CD4-positive, alpha-beta T cell treated with Interleukin-21 for 1 hour (primary cell): ENCODE results near the gene SCGB1C2.
A peak's percentile ranks its signal among the peaks of the same experiment; 100 is the strongest.
"Not testable (repeated sequence)": the region's sequence is repeated elsewhere in the genome, so short reads cannot be mapped to it uniquely, and the experiment has no call there.

Source experiments
- DNase-seq: peaks from one replicate; pipeline ENCODE4 v3.0.0-alpha.2; 2020

The SCGB1C2 gene

DNA sequence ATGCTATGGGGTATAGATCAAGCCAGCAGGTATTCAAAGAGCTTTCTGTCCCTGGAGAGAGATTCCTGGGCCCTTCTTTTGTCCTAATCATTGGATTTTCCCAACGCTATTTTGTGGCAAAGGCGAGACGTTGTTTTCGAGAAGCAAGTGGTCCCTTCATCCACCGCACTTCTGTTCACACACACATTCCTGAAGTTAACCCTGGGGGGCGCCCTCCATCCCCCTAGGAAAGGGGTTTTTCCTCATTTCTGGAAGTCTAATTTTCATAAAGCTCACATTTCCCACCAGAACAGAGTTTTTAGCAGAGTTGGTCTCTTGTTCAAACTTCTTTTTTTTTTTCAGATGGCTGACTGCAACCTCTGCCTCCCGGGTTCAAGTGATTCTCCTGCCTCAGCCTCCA lies 11.9 kb downstream of the SCGB1C2 start:
- DNase-seq, result no peak

DNA sequence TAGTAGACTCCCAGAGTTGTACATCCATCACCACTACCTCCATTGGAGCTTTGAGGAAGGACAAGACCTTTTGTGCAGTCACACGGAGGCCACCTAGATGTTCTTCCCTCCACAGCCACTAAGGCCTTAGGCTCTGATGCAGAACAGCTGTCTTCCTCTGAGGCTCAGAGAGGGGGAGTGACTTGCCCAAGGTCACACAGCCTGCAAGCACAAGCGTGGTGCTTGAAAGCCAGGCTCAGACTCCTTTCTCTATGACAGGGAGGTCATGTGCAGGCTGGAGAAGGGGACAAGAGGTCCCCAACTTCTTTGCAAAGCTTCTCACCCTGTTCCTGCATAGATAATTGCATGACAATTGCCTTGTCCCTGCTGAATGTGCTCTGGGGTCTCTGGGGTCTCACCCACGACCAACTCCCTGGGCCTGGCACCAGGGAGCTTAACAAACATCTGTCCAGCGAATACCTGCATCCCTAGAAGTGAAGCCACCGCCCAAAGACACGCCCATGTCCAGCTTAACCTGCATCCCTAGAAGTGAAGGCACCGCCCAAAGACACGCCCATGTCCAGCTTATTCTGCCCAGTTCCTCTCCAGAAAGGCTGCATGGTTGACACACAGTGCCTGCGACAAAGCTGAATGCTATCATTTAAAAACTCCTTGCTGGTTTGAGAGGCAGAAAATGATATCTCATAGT lies 12.7 kb downstream of the SCGB1C2 start:
- DNase-seq, result no peak

DNA sequence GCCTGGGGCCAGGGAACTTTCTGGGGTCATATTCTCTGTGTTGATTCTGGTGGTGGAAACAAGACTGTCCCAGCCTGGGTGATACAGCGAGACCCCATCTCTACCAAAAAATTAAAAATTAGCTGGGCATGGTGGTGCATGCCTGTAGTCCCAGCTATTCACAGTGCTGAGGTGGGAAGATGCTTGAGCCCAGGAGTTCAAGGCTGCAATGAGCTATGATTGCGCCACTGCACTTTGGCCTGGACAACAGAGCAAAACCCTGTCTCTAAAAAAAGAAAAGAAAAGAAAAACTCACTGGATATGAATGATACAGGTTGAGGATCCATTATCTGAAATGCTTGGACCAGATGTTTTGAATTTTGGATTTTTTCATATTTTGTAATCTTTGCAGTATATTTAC lies 13.6 kb downstream of the SCGB1C2 start:
- no peak for DNase-seq

DNA sequence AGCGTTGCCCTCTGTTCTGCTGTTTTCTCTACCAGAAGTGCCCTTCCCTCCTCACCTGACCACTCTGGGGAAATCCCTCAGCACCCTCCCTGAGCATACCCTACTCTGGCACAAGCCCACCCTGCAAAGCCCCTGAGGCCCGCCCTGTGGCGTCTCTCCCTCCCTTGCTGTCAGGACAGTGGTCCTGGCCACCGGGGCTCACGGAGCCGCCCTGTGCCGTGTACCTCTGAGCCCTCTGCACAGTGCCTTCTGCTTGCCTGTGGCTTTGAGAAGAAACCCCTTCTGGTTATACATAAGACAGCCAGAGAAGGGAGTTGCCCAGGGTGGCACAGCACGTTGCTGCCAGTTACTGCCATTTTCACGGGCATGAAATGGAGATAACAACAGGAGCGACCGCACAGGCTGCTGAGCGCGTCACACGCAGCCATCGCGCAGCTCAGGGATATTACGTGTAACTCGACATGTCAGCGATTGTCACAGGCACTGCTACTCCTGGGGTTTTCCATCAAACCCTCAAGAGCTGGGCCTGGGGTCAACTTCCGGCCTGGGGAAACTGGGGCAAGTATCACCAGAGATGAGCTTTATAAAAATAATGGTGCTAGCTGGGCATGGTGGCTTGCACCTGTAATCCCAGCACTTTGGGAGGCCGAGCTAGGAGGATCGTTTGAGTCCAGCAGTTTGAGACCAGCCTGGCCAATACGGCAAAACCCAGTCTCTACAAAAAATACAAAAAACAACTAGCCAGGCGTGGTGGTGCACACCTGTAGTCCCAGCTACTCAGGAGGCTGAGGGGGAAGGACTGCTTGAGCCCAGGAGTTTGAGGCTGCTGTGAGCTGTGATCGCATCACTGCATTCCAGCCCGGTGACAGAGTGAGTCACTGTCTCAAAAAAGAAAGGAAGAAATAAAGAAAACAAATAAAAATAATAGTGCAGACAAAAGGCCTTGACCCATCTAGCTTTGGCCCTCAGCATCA lies 14.8 kb downstream of the SCGB1C2 start:
- no peak for DNase-seq

DNA sequence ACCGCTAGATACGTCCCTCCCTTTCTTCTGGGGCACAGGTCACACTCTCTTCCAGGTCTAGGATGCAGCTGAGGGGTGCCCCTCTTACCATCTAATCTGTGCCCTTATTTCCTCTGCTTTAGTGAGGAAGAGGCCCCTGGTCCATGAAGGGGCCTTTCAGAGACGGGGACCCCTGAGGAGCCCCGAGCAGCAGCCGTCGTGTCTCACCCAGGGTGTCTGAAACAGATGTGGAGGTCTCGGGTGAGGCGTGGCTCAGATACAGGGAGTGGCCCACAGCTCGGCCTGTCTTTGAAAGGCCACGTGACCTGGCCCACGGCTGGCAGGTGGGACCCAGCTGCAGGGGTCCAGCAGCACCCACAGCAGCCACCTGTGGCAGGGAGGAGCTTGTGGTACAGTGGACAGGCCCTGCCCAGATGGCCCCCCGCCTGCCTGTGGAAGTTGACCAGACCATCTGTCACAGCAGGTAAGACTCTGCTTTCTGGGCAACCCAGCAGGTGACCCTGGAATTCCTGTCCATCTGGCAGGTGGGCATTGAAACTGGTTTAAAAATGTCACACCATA lies 15.6 kb downstream of the SCGB1C2 start:
- DNase-seq, result no peak

DNA sequence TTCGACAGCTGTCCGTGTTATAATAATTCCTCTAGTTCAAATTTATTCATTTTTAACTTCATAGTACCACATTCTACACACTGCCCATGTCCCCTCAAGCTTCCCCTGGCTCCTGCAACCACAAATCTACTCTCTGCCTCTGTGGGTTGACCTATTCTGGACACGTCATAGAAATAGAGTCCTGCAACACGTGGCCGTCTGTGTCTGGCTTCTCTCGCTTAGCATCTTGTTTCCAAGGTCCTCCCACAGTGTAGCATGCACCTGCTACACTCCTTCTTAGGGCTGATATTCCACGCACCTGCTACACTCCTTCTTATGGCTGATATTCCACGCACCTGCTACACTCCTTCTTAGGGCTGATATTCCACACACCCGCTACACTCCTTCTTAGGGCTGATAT lies 16.5 kb downstream of the SCGB1C2 start:
- DNase-seq, result no peak

DNA sequence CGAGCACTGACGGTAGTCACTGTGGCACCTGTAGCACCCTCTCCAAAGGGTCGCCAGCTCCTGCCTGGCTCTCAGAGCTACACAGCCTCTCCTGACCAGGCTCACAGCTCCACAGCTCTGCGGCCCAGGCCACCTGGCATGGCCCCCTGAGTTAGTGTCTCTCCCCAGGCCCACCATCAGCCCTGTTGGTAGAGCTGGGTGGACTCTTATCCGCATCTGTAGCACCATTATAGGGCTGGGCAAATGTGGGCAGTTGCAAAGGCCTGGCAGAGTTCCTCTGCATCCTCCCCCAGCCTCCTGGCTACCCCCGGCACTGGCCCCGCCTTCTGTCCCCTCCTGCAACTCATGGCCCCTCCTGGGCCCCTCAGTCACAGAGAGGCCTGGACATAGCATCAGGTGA lies 18.2 kb downstream of the SCGB1C2 start:
- DNase-seq, result no peak

DNA sequence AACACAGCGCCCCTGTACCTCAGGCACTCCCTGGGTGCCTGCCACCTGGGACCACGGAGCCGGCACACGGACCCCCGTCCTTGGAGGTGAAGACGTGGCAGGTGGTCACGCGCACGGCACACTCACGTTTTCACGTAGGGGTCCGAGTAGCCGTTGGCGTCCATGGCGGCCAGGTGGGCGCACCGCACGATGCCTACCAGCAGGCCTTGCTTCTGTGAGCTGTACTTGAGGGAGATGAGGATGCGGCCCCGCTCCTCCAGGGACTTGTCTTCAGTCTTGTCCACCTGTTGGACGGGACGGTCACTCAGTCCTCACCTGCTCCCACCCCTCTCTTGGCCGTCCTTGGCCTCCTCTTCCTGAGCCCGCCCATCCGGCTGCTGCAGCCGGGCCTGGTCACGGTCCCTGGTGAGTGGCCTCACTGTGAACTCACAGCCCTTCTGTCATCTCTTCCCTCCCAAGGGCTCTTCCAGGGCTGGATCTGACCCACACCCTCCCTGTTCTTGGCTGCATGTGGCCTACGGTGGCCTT lies 18.8 kb downstream of the SCGB1C2 start:
- DNase-seq, result no peak

DNA sequence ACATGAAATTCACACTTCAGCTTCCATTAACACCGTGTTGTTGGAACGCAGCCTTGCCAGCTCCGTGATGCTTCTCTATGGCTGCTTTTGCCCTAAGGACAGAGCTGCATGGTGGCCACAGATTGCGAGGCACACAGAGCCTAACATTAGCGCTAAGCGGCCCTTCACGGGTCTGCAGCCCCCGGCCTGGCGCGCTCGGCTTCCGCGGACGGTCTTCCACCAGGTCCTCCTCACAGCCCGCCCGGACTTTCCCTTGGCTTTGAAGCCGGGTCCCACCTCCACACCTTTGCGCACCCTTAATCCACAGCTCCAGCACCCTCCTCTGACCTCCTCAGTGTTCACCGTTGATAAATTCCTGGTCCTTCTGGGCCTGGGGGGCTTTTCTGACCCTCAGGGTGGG lies 19.6 kb downstream of the SCGB1C2 start:
- DNase-seq, result no peak

DNA sequence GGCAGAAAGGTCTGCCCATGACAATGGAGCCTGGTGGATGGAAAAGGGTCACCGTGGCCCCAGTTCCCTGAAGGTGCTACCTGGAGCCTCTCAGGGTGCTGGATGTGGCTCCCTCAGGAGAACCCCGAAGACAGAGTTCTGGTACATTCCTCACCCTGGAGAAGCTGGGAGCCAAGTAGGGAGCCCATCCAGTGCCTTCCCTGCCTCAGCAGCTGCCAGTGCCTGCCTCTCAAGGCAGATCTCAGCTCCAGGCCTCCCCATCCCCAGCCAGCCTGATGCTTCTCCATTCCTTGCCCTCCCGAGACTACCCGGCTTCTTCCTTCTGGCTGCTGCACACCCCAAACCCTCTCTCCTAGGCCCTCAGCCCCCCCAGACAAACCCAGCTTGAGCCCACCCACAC lies 20.5 kb downstream of the SCGB1C2 start:
- DNase-seq, result no peak

DNA sequence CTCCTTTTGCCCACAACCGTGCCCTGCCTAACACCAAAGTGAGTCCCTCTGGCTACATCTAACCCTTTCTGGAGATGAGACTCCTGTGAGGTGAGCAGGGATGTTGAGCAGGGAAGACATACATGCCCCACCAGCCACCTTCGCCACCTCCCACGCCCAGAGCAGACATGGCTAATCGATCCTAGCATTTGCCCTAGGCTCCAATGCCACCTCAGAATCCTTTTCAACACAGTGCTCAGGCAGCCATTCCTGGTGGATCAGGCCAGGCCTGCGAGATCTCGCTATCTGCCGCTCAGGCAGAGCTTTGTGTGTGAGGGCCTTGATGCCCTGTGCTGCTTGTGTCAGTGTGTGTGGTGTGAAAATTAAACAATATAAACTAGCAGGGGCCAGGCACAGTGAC lies 21.0 kb downstream of the SCGB1C2 start:
- no peak for DNase-seq

DNA sequence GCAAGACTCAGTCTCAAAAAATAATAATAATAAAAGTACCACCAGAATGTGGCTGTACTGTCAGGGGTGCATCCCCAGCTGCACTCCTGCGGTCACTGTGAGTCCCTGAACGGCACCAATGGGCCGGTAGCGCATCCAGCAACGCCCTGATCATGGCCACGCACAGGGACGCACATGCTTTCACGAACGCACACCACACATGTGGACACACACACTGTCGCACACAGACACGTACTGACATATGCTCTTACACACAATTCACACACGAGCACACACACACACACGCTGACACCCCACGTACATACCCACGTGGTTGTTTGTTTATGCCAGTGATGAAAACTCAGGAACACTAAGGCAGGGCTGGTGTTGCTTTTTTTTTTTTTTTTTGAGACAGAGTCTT lies 22.2 kb downstream of the SCGB1C2 start:
- no peak for DNase-seq

DNA sequence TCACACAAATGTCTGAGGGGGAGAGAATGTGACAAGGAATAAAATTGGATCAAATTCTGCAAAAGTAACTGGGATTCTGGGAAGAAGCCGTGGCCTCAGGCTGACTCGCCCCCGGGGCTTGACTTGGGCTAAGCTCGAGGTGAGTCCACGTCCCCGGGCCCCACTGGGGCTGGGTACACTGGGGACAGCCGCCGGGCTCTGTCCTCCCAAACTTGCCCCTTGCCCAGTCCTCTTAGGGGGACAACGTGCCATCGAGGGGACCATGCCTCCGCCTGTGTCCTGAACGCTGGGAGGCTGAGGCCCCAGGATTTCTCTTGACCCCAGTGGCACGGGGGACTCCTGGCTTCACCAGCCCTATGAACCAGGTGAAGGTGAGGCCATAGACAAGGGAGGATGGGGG lies 23.0 kb downstream of the SCGB1C2 start:
- DNase-seq, result no peak

DNA sequence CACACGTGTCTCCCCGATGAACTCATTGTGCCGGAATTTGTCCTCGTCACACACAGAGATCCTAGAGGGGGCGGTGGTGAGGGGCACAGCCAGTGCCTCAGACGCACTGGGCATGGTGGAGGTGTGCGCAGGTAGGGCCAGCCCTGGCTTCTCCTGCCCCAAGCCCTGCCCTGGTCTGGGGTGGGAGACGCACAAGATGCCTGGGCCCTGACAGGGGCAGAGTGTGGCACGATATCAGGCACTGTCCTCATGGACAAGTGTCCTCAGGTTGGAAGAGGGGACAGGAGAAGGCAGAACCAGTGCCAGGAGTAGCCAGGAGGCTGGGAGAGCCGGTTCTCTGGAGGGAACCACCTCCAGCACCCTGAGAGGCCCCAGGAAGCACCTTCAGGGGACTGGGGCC lies 24.1 kb downstream of the SCGB1C2 start:
- DNase-seq, result no peak

DNA sequence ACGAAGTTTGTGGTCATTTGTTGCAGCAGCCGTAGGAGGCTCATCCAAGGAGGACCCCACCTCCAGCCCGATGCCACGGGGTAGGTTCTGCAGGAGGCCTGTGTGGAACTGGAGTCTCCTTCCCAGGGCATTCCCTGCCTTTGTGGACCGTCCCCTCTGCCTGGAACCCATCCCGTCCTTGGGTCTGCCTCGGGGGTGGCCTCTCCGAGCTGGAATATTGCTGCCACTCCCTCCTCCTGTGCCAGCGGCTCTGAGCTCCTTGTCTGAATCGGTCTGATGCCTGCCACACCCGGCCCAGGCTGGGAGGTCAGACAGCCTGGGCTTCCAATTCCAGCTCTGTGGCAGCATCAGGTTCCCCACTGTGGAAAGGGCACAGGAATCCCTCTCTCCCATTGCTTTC lies 25.3 kb downstream of the SCGB1C2 start:
- DNase-seq, result no peak

DNA sequence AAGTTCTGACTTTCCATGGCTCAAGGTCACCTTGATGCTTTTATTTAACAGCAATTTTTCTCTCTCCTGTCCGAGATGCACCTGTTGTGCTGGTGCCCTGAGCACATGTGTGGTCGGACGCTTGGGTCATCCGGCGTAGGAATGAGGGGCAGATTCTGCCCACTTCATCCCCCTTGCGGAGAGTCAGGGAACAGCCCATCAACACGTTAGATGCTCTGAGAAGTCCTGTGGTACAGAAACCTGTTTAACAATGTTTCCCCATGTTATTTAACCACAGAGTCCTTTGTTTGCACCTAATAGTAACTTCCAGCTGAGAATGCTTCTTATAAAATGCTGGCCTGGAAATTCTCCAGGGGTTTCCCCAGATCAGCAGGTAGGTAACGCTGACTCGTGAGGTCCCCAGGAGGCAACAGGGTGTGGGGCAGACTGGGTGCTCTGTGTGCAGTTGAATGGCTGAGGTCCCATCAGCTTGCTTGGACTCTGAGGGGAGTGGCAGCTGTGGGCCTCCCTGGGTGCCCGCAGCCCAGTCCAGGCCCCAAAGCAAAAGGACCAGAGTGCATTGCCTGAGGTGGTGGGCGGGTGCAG lies 26.2 kb downstream of the SCGB1C2 start:
- DNase-seq, result no peak

DNA sequence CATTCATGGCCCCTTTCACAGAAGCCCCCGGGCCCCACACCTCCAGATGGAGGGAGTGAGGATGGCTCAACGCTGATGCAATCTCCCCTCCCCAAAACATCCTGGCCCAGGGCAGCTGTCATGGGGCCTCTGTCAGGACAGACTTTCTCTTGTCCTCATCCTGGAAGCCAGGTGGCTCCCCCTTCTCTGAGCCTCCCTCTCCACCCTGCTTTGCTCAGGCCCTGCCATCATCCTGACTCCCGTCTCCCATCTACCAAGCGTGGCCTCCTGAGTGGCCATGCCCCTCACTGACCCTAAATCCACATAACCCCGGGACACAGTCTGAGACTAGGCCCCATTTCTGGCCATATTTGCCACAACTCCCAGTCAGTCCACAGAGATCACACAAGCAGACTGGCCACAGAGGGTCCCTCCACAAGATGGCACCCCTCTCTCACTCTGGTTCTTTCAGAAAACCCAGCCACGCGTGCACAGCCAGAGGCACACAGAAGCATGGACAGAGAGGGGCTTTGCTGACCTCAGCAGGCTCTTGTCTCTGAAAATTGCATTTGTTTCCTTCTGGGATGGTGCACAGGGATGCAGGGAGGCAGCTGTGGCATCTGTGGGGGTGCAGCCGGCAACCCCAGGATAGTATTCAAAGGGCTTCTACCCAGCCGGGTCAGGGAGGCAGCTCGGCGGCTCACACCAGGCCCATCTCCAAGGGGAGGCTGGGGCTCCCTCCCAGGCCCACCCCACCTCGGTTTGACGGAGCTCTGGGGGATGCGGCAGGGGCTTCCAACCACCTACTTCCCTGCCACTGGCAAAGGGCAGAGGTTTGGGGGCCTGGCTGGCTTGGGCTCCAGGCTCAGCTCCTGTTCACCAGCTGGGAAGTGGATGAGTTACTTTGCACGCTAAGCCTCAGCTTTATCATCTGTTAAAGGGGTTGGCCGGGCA lies 27.2 kb downstream of the SCGB1C2 start:
- peak; percentile 36 for DNase-seq

DNA sequence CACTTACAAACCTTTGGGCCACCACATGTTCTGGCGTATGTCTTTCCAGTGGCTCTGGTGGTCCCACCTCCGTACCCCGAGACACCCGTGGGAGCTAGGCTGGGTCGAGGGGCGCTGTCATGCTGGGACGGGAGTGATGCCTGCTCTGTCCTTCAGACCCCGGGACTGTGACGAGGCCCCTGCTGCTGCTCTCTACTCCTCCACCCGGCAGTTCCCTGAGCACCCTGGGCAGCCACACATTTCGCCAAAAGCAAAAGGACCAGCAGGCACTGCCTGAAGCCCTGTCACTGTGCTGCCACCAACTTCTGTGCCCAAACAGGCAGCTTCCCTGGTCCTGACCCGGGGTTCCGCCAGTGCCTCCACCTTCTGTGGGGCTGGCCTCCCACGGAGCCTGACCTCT lies 28.6 kb downstream of the SCGB1C2 start:
- no peak for DNase-seq

DNA sequence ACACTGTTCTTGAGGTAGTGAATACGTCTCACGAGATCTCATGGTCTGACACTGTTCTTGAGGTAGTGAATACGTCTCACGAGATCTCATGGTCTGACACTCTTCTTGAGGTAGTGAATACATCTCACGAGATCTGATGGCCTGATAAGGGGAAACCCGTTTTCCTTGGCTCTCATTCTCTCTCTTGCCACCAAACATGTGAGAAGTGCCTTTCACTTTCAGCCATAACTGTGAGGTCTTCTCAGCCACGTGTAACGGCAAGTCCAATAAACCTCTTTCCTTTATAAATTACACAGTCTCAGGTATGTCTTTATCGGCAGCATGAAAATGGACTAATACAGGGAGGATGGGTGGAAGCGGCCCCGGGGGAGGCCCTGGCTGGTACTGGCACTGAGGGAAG lies 31.2 kb downstream of the SCGB1C2 start:
- not testable (repeated sequence) for DNase-seq

DNA sequence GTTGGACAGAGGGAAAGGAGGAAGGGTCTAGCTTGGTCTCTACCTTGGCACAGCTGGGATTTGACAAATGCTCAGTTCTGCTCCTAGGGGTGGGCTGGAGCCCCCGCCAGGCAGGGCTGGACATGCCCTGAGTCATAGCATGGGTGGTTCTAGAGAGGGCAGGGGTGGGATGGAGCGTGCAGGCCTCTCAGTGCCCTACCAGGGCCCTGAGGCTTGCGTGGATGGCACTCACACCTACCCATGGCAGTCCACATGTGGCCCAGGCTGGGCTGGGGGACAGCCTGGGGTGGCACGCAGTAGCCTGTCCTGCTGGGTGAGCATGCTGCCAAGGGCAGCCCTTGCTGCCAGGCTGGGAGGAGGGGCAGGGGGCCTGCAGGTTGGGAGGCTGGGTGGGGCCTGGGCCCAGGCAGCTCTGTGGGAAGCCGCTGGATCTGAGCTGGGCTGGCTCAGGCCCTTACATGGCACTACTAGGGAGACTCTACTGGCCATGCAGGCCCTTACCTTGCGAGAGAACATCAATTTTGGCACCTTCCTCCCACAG lies 32.8 kb downstream of the SCGB1C2 start:
- DNase-seq, result no peak

DNA sequence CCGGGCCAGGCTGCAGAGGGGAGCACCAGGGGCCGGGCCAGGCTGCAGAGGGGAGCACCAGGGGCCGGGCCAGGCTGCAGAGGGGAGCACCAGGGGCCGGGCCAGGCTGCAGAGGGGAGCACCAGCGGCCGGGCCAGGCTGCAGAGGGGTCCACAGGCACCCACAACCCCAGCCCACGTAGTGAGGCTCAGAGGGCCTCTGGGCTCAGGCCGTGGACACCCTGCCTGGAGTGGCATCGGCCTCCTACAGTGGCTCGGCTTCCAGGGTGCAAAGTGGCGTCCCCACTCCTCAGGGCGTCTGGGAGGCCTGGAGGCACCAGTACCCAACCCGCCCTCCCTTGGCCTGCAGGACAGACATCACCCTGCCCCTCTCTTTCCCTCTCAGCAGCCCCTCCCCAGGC lies 34.5 kb downstream of the SCGB1C2 start:
- no peak for DNase-seq

DNA sequence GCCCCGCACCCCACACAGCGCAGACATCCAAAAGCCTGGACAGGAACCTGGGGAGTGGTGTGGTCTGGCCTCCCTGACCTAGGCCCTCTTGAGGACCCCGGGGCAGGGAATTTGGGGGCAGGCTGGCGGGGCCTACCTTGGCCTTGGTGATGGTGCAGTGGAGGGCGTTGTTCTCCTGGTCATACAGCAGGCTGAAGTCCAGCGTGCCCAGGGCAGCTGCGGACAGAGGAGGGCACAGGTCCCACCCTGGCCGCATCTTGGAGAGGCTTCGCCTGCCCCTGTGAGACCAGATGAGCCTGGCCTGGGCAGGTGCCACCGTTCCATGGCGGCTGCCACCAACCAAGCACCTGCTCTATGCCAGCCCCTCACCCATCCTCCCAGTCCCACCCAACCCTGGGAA lies 35.0 kb downstream of the SCGB1C2 start:
- no peak for DNase-seq
